GM23338 (cell line): ENCODE data around the gene SRP54. TPM values are rescaled to one million over a fixed set of nuclear protein-coding genes. Genes with fewer than 3 reads are reported as not detected.

ENCODE experiments used
- ATAC-seq: fragments of 200-7000 bp; cut with Tn5 transposase; 3 replicates; pipeline ENCODE4 v1.9.1; 2020
- DNase-seq: peaks from one replicate; pipeline ENCODE4 v3.0.0-alpha.2; 2015; ENCODE audit warnings: low spot score
- H2AFZ ChIP-seq: fragments of 200-600 bp; sonication (generic); 2 replicates; pipeline ENCODE4 v1.8.0; 2016; ENCODE audit warnings: antibody characterized with exemption, mild to moderate bottlenecking, moderate library complexity
- H3F3A ChIP-seq: fragments of 200-600 bp; sonication (generic); replicated peaks from 2 replicates; pipeline ENCODE4 v1.8.0; 2017; ENCODE audit warnings: antibody characterized with exemption, mixed run types, low read depth
- H3K27ac ChIP-seq: fragments of 200-600 bp; sonication (generic); 2 replicates; pipeline ENCODE4 v1.6.1; 2016; ENCODE audit warnings: low read depth
- H3K27me3 ChIP-seq: fragments of 200-600 bp; sonication (generic); 2 replicates; pipeline ENCODE4 v1.8.0; 2016; ENCODE audit warnings: mild to moderate bottlenecking, mixed run types, moderate library complexity; ENCODE audit not compliant: insufficient read depth
- H3K36me3 ChIP-seq: fragments of 200-600 bp; sonication (generic); 2 replicates; pipeline ENCODE4 v1.8.0; 2016; ENCODE audit warnings: mild to moderate bottlenecking; ENCODE audit not compliant: insufficient read depth
- H3K4me1 ChIP-seq: fragments of 200-600 bp; sonication (generic); 2 replicates; pipeline ENCODE4 v1.8.0; 2016; ENCODE audit warnings: mild to moderate bottlenecking, moderate library complexity; ENCODE audit not compliant: insufficient read depth
- H3K4me2 ChIP-seq: fragments of 200-600 bp; sonication (generic); 2 replicates; pipeline ENCODE4 v1.7.1; 2017; ENCODE audit warnings: mixed run types
- H3K4me3 ChIP-seq: fragments of 200-600 bp; sonication (generic); 2 replicates; pipeline ENCODE4 v1.6.1; 2016; ENCODE audit warnings: mixed run types
- H3K79me2 ChIP-seq: fragments of 200-600 bp; sonication (generic); replicated peaks from 2 replicates; pipeline ENCODE4 v1.8.0; 2017; ENCODE audit warnings: mild to moderate bottlenecking; ENCODE audit not compliant: insufficient read depth
- H3K9me2 ChIP-seq: fragments of 200-600 bp; sonication (generic); 2 replicates; pipeline ENCODE4 v1.8.0; 2017; ENCODE audit not compliant: insufficient read depth
- H4K20me1 ChIP-seq: fragments of 200-600 bp; sonication (generic); replicated peaks from 2 replicates; pipeline ENCODE4 v1.8.0; 2017; ENCODE audit warnings: mild to moderate bottlenecking; ENCODE audit not compliant: insufficient read depth
- H3K27ac Mint-ChIP-seq: 2 replicates; pipeline ENCODE4 v1.8.0; 2020; ENCODE audit warnings: inconsistent platforms, mild to moderate bottlenecking, moderate library complexity, mixed read lengths
- H3K27me3 Mint-ChIP-seq: 3 replicates; pipeline ENCODE4 v1.8.0; 2022; ENCODE audit warnings: low read depth, mild to moderate bottlenecking, moderate library complexity, mixed read lengths, inconsistent platforms; ENCODE audit not compliant: insufficient read depth, poor library complexity
- H3K36me3 Mint-ChIP-seq: 3 replicates; pipeline ENCODE4 v1.8.0; 2021; ENCODE audit warnings: low read depth, mild to moderate bottlenecking, inconsistent platforms, moderate library complexity, mixed read lengths
- H3K4me1 Mint-ChIP-seq: 3 replicates; pipeline ENCODE4 v1.8.0; 2020; ENCODE audit warnings: mild to moderate bottlenecking, inconsistent platforms, mixed read lengths
- H3K4me3 Mint-ChIP-seq: 3 replicates; pipeline ENCODE4 v1.8.0; 2021; ENCODE audit warnings: moderate library complexity, mild to moderate bottlenecking, inconsistent platforms, mixed read lengths
- H3K9me3 Mint-ChIP-seq: 3 replicates; pipeline ENCODE4 v1.8.0; 2020; ENCODE audit warnings: moderate library complexity, mild to moderate bottlenecking, inconsistent platforms, mixed read lengths
- CREB1 ChIP-seq: fragments of 250-450 bp; sonication (Bioruptor Pico); IDR thresholded peaks from 2 replicates; pipeline ENCODE4 v1.5.0; 2020; ENCODE audit warnings: low read depth, mild to moderate bottlenecking, moderate library complexity
- ETS1 ChIP-seq: IDR thresholded peaks from 2 replicates; pipeline ENCODE4 v1.6.1; 2016; ENCODE audit warnings: antibody characterized with exemption
- EZH2 ChIP-seq: fragments of 200-600 bp; sonication (generic); IDR thresholded peaks from one replicate; pipeline ENCODE4 v1.8.0; 2017; ENCODE audit warnings: antibody characterized with exemption, mild to moderate bottlenecking, low read depth; ENCODE audit not compliant: unreplicated experiment
- EZH2phosphoT487 ChIP-seq: fragments of 200-600 bp; sonication (generic); IDR thresholded peaks from one replicate; pipeline ENCODE4 v1.8.1; 2018; ENCODE audit warnings: antibody characterized with exemption; ENCODE audit not compliant: unreplicated experiment
- JUNB ChIP-seq: IDR thresholded peaks from one replicate; pipeline ENCODE4 v1.6.1; 2016; ENCODE audit warnings: antibody characterized with exemption; ENCODE audit not compliant: unreplicated experiment
- NANOG ChIP-seq: IDR thresholded peaks from 2 replicates; pipeline ENCODE4 v1.6.1; 2016; ENCODE audit warnings: antibody characterized with exemption, borderline replicate concordance
- POLR2AphosphoS5 ChIP-seq: IDR thresholded peaks from 2 replicates; pipeline ENCODE4 v1.6.1; 2016; ENCODE audit warnings: antibody characterized with exemption, low read depth
- REST ChIP-seq: IDR thresholded peaks from one replicate; pipeline ENCODE4 v1.6.1; 2018; ENCODE audit warnings: antibody characterized with exemption; ENCODE audit not compliant: unreplicated experiment
- STAT1 ChIP-seq: IDR thresholded peaks from one replicate; pipeline ENCODE4 v1.6.1; 2016; ENCODE audit warnings: antibody characterized with exemption; ENCODE audit not compliant: unreplicated experiment
- ZNF114 ChIP-seq: fragments of 250-450 bp; sonication (Bioruptor Pico); IDR thresholded peaks from 2 replicates; pipeline ENCODE4 v1.5.0; 2020; ENCODE audit warnings: mild to moderate bottlenecking, moderate library complexity
- ZNF331 ChIP-seq: fragments of 250-450 bp; sonication (Bioruptor Pico); IDR thresholded peaks from 2 replicates; pipeline ENCODE4 v1.5.0; 2020; ENCODE audit warnings: low read depth, mild to moderate bottlenecking, moderate library complexity
- polyA plus RNA-seq: library from polyadenylated mRNA; unstranded; fragments of >200 nt; fragmentation: Nextera tagmentation; extraction: Ambion mirVana; gene quantifications from 2 replicates; pipeline ENCODE4 v1.2.1, GENCODE V29; 2016
- total RNA-seq: library from RNA; depleted of rRNA; stranded (reverse); fragments of >200 nt; shearing (Covaris generic); gene quantifications from 2 replicates; pipeline ENCODE4 v1.2.3, GENCODE V29; 2014
- TF ChIP-seq, protein P1 (sequence below), 2 experiments: fragments of 200-600 bp in 1 of 2; sonication (generic) in 1 of 2; conservative IDR thresholded peaks; 2 replicates each; pipeline versions ENCODE4 v1.5.1 to v1.6.1; 2016 to 2017; ENCODE audit warnings: antibody characterized with exemption in 2 of 2, low read depth in 2 of 2, mild to moderate bottlenecking in 2 of 2, moderate library complexity in 1 of 2
- TF ChIP-seq, protein P2 (sequence below): fragments of 250-450 bp; sonication (Bioruptor Pico); IDR thresholded peaks from 2 replicates; pipeline ENCODE4 v1.5.0; 2020; ENCODE audit warnings: mild to moderate bottlenecking, moderate library complexity

Gene SRP54
- total and polyA plus RNA-seq, 2 experiments from 2014 or later, result 60.4 to 77.5 TPM

DNA sequence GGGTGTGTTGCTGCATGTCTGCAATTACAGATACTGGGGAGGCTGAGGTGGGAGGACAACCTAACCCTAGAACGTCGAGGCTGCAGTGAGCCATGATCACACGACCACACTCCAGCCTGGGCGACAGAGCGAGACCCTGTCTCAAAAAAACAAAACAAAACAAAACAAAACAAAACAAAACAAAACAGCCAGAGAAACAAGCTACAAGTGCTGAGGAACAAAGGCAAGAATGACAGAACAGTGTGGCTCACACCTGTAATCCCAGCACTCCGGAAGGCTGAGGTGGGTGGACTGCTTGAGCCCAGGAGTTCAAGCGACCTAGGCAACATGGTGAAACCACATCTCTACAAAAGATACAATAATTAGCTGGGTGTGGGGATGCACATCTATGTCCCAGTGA lies 38.0 kb upstream of the SRP54 start:
- Histone ChIP-seq H3K4me2 (no peak overlapping the region), H3K4me1 (no peaks in the 10 kb centered on the region), H2AFZ (no peak overlapping the region), H3F3A (no peaks in the 10 kb centered on the region), H3K27me3 (no peaks in the 10 kb centered on the region), H3K27ac (no peak overlapping the region), H3K36me3 (0 out of 2 replicates have a peak, but pooled peaks cover 2% of the 10 kb centered on the region), H3K4me3 (no peak overlapping the region), H3K9me2 (0 out of 2 replicates have a peak, but pooled peaks cover 4% of the 10 kb centered on the region), H4K20me1 (no peaks in the 10 kb centered on the region), H3K79me2 (no peaks in the 10 kb centered on the region)
- no peak for TF ChIP-seq NANOG
- TF ChIP-seq, protein P1, sequence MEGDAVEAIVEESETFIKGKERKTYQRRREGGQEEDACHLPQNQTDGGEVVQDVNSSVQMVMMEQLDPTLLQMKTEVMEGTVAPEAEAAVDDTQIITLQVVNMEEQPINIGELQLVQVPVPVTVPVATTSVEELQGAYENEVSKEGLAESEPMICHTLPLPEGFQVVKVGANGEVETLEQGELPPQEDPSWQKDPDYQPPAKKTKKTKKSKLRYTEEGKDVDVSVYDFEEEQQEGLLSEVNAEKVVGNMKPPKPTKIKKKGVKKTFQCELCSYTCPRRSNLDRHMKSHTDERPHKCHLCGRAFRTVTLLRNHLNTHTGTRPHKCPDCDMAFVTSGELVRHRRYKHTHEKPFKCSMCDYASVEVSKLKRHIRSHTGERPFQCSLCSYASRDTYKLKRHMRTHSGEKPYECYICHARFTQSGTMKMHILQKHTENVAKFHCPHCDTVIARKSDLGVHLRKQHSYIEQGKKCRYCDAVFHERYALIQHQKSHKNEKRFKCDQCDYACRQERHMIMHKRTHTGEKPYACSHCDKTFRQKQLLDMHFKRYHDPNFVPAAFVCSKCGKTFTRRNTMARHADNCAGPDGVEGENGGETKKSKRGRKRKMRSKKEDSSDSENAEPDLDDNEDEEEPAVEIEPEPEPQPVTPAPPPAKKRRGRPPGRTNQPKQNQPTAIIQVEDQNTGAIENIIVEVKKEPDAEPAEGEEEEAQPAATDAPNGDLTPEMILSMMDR (conservative IDR thresholded peaks at IDR 0.05; ENCODE audit: low read depth in 2 of 2), result no peak
- no peak for TF ChIP-seq ETS1
- TF ChIP-seq ZNF114 (CRISPR knock-in tag), result no peak
- no peak for TF ChIP-seq CREB1 (CRISPR knock-in tag)
- no peak for TF ChIP-seq ZNF331
- no peak for TF ChIP-seq POLR2AphosphoS5
- TF ChIP-seq, protein P2, sequence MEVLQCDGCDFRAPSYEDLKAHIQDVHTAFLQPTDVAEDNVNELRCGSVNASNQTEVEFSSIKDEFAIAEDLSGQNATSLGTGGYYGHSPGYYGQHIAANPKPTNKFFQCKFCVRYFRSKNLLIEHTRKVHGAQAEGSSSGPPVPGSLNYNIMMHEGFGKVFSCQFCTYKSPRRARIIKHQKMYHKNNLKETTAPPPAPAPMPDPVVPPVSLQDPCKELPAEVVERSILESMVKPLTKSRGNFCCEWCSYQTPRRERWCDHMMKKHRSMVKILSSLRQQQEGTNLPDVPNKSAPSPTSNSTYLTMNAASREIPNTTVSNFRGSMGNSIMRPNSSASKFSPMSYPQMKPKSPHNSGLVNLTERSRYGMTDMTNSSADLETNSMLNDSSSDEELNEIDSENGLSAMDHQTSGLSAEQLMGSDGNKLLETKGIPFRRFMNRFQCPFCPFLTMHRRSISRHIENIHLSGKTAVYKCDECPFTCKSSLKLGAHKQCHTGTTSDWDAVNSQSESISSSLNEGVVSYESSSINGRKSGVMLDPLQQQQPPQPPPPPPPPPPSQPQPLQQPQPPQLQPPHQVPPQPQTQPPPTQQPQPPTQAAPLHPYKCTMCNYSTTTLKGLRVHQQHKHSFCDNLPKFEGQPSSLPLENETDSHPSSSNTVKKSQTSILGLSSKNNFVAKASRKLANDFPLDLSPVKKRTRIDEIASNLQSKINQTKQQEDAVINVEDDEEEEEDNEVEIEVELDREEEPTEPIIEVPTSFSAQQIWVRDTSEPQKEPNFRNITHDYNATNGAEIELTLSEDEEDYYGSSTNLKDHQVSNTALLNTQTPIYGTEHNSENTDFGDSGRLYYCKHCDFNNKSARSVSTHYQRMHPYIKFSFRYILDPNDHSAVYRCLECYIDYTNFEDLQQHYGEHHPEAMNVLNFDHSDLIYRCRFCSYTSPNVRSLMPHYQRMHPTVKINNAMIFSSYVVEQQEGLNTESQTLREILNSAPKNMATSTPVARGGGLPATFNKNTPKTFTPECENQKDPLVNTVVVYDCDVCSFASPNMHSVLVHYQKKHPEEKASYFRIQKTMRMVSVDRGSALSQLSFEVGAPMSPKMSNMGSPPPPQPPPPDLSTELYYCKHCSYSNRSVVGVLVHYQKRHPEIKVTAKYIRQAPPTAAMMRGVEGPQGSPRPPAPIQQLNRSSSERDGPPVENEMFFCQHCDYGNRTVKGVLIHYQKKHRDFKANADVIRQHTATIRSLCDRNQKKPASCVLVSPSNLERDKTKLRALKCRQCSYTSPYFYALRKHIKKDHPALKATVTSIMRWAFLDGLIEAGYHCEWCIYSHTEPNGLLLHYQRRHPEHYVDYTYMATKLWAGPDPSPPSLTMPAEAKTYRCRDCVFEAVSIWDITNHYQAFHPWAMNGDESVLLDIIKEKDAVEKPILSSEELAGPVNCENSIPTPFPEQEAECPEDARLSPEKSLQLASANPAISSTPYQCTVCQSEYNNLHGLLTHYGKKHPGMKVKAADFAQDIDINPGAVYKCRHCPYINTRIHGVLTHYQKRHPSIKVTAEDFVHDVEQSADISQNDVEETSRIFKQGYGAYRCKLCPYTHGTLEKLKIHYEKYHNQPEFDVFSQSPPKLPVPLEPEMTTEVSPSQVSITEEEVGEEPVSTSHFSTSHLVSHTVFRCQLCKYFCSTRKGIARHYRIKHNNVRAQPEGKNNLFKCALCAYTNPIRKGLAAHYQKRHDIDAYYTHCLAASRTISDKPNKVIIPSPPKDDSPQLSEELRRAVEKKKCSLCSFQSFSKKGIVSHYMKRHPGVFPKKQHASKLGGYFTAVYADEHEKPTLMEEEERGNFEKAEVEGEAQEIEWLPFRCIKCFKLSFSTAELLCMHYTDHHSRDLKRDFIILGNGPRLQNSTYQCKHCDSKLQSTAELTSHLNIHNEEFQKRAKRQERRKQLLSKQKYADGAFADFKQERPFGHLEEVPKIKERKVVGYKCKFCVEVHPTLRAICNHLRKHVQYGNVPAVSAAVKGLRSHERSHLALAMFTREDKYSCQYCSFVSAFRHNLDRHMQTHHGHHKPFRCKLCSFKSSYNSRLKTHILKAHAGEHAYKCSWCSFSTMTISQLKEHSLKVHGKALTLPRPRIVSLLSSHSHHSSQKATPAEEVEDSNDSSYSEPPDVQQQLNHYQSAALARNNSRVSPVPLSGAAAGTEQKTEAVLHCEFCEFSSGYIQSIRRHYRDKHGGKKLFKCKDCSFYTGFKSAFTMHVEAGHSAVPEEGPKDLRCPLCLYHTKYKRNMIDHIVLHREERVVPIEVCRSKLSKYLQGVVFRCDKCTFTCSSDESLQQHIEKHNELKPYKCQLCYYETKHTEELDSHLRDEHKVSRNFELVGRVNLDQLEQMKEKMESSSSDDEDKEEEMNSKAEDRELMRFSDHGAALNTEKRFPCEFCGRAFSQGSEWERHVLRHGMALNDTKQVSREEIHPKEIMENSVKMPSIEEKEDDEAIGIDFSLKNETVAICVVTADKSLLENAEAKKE (CRISPR knock-in tag), result no peak
- no peak for TF ChIP-seq JUNB
- TF ChIP-seq EZH2phosphoT487, result no peak
- TF ChIP-seq EZH2, result no peak
- no peak for TF ChIP-seq STAT1
- no peak for TF ChIP-seq REST
- DNase-seq (no peak), ATAC-seq (no peak)
- Mint-ChIP-seq H3K36me3 (peaks cover 17% of the 10 kb centered on the region), H3K27ac (no peak overlapping the region), H3K4me3 (no peak overlapping the region), H3K4me1 (no peaks in the 10 kb centered on the region), H3K9me3 (peaks cover 18% of the 10 kb centered on the region), H3K27me3 (no peaks in the 10 kb centered on the region)
